OCI-M1 (cell line): ENCODE measurements around the gene JAG2.

Experiments
- DNase-seq: peaks from one replicate; lab custom pipeline; 2025; lab: John Stamatoyannopoulos, UW

JAG2 gene

DNA sequence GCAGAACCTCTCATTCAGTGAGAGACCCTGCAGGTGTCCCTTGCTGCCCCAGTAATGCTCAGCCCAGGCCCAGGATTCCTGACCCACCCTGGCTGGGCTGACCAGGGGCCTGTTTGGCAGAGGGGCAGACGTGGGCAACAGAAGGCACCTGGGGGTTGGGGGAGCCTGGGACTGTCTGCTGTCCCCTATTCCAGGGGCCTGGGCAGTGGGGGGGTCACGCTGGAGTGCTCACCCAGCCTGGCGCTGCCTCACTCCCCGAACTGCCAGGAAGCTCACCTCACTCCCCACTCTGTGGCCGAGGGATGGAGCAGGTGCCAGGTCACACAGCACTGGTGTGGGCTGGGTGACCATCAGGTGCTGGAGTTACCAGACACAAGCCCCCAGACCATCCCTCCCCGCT lies 35.1 kb upstream of the JAG2 start:
- DNase-seq, result no peak

DNA sequence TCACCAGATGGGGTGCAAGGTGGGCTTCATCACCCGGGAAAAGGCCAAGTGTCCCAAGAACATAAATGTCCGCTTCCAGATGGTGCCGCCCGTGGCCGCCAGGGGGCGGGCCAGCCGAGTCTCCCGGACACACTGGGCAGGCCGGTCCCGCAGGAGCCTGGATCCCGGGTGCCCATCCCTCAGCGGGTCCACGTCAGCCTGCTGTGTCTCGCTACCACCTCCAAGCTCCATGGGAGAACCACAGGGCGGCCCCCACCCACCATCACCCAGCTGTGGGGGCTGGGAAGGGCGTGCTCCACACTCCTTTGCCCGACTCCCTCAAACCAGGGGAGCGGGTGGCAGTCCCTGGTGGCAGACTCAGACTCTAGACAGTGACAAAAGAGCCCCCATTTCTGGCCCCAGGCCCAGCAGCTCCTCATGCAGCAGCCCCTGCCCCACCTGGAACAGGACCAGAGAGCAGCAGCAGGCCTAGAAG lies 34.5 kb upstream of the JAG2 start:
- peak; percentile 53 for DNase-seq

DNA sequence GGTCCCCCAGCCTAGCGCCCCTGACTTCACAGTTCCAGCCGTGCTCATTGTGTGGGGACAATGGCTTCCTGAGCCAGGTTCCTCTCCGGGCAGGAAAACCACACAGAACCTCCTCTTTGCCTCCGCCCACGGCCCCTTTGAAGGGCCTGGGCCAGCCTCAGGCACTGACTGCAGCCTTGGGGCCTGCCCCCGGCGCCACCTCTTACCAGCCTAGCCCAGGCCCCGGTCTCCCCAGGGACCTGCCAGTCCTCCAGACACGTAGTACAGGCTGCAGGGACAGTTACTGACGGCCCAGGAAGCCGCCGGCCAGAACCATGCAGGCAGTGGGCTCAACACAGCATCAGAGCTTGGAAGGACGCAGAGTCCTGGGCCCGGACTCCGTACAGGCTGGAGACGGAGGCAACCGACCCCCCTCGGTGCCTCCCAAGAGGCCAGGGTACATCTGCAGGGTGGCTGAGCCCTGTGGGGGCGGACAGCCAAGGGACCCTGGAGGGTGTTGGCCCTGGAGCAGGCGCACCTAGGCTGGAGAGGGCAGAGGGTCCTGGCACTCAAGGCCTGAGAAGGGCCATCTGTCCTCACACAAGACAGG lies 33.4 kb upstream of the JAG2 start:
- no peak for DNase-seq

DNA sequence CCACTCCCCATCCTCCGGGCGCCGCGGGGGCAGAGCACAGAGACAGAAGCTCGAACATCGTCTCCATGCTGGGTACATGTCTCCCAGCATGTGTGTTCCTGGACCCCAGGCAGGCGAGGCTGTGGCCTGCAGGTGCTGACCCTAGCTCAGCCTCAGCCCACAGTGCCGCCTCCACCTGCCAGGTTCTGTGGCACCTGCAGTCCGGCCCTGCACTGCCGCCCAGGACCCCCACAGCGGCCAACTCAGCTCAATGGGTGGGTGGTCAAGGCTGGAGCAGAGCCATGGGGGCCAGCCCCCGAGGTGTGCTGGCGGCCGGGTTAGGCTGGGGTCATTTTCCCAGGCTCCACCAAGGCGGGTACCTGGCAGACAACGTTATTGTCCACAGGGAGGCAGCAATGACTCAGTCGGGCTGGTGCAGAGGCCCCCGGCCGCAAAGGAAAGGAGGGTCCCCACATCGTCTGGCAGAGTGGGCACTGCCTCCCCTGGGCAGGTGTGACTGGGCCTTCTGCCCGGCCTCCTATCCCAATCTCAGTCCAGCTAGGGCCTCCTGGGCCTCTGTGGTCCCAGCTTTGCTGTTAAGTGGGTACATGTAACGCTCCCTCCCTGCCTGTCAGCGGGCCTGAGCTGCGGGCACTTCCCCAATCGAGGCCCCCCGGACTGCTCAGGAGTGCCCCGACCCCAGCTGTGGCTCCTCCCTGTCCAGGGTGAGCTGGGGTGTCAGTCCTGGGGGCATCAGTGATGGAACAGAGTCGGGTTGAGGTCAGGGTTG lies 32.8 kb upstream of the JAG2 start:
- DNase-seq, result no peak

DNA sequence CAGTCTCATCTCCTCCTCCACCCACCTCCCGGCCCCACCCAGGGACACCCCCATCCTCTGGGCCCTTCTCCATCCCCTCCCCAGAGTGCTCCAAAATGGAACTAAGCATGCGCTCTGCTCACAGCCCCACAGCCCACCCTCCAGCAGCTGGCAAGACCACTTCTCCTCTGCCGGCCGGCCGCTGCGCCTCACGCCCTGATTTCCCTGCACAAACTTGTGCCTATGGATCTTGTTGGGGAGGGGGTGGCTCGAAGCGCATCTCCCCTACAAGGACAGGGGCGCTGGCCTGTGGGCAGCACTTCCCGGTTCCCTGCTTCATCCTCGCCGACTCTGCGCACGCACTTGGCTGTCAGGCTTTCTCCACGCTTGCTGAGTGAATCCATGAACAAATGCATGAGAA lies 32.1 kb upstream of the JAG2 start:
- no peak for DNase-seq

DNA sequence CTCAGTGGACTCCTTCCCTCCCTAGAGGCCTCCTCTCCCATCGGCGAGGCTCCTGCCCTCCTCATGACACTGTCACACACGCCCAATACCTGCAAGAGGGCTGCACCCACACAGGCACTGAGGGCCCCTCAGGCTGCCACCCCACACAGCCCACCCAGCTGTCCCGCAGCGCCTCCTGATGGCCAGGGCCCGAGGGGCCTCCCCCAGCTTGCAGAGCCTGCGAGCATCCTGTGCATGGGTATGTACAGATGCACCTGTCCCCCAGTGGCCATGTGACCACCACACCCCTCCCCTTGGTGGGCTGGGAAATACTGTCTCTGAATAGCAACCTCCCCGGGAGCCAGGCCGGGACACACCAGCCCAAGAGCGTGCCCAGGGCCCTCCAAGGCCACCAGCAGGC lies 31.5 kb upstream of the JAG2 start:
- DNase-seq, result no peak

DNA sequence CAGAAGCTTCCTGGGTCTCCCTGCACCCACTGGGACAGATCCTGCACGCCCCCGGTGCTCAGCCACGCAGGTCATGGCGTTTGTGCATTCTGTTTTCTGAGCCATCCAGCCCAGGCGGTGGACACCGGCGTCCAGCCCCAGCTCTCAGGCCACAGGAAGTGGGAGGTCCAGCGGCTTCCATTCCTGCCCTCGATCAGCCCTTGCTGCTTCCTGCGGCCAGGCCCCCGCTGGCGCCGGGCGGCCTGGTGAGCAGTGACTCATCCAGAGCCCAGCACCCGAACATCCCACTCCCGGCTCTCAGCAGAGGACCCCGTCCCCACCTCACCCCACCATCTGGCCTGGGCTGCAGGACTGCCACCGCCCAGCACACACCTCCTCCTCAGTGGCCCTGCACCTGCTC lies 30.5 kb upstream of the JAG2 start:
- no peak for DNase-seq

DNA sequence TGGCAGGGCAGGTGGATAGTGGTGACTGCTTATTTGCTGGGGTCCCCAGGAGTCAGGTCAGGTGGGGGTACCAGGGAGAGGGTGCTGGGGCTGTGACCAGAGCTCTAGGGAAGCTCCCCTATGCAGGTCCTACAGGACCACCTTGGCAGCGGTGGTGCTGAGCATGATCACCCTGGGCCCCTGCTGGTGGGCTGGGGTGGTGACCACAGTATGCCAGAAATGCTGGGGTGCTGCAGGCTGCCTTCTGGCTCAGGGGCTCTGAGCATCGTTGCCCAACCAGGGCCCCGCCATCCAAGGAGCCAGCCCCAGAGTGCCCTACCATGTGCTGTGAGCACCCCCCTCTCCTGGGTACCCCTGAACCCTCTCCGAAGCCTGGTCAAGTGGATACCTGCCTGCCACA lies 30.0 kb upstream of the JAG2 start:
- no peak for DNase-seq

DNA sequence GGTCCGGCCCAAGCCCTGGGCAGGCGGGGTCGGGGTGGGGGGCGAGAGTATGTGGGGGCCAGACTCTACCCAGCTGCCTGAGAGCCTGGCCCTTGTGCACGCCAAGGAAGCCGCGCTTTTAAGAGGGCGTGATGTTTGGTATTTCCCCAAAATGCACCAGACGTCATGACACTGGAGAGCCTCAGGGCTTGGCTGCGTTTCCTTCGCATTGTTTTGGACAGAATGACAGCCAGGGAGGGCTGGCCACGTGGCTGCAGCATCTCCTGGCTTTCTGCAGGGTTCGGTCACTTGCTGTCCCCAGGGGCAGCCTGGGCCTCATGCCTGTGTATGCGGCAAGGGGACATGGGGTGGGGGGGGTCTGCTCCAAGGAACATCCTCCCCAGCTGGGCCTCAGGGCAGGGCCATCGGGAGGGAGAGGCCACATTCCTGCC lies 28.6 kb upstream of the JAG2 start:
- peak; percentile 6 for DNase-seq

DNA sequence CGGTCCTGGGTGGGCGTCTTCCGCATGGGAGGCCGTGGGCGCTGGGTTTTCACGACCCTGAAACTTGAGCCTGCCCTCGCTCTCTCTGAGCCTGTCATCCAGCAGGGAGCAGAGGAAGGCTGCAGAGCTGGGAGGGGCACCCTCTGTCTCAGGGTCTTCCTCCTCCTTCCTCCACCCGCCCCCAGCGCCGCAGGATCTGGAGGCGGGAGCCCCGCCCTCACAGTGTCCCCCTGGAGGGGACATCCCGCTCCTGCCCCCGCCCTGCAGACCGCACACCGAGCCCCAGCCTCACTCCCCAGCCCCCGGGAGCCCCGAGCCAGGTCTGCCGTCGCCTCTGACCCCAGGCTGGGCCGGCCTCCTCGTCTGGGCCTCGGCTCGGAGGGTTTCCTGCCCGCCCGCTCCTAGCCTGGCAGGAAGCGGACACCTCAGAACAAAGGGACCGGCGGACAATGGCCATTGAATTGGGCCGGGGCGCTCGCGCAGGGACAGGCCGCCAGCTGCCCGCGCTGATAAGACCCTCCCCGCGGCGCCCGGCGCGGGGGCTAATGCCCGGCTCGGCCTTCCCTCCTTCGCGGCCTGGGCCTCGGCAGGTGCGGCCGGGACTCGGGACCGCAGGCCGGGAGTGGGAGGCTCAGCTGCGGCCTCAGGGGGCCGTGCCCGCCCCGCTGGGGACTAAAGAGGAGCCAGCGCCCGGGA lies 27.8 kb upstream of the JAG2 start:
- DNase-seq, result no peak

DNA sequence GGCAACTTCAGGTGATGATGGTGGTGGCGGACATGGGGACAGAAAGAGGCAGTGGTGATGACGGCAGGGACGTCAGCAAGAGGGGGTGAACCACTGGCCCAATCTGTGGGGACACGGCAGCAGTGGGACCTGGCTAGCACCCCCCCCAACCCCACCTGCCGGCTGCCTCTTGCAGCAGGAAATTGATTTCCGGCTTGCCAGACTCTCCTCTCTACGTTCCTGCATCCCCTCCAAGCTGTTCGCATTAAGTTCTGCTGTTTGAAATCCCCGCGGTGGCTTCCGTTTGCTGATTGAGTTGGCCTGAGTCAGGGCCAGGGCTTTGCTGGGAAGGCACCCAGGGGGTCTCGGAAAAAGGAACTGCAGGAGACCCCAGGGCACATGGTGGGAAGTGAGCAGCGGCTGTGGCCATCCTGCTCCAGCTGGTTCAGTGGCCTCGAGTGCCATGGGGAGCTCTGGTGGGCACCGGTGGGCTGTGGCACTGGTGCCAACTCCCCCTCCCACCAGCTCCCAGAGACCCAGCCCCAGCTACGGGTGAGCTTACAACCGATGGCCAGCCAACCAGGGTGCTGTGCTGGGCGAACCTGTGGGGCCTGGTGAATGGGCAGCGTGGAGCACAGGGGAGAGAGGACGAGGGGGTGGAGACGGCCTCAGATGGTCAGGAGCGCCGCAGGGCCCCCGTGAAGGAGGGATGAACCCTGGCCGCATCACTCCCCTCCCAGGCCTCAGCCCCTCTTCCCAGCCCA lies 27.1 kb upstream of the JAG2 start:
- no peak for DNase-seq

DNA sequence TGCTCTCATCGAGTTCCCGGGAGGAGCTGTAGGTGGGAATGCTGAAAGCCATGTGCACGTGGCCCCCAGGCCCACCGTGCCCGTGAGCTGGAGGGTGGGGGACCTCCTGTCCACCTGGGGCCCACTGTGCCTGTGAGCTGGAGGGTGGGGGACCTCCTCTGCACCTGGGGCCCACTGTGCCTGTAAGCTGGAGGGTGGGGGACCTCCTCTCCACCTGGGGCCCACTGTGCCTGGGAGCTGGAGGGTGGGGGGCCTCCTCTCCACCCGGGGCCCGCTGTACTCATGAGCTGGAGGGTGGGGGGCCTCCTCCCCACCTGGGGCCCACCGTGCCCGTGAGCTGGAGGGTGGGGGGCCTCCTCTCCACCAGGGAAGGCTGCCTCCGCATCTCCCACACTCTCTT lies 26.5 kb upstream of the JAG2 start:
- no peak for DNase-seq

DNA sequence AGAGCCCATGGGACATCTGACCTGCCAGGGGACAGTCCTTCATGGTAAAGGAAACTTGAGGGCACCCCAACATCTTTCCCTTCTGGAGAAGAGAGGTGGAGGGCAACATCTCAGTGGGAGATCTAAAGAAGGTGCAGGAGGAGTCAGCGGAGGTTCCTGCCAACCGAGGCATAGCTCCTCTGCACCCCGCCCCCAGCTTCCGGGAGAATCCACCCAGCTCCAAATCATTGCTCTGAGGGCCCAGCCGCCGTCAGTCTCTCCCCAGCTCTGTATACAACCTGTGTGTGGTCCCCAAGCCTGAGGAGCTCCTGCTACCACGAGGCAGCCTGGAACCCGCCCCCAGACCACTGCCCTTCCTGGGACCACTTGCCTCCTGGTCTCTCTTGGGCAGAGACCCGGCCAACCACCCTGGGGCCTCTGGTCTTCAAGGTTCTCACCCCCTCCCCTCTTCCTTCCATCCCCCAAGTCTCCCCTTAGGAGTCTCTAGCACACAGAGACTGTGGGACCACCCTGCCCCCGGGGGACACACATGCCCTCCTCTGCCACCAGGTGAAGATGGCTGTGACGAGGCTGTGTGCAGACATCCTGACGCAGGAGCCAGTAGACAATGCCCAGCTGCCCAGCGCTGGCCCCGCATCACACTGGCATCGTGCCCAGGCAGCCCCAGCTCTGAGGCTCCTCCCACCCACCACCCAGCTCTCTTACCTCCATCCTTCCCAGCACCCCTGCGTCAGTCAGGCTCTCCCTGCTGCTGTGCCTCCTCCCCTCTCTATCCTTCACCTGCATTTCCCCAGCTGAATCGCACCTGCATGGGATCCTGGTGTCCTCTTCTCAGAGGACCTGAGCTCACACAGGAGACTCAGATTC lies 25.6 kb upstream of the JAG2 start:
- DNase-seq, result no peak

DNA sequence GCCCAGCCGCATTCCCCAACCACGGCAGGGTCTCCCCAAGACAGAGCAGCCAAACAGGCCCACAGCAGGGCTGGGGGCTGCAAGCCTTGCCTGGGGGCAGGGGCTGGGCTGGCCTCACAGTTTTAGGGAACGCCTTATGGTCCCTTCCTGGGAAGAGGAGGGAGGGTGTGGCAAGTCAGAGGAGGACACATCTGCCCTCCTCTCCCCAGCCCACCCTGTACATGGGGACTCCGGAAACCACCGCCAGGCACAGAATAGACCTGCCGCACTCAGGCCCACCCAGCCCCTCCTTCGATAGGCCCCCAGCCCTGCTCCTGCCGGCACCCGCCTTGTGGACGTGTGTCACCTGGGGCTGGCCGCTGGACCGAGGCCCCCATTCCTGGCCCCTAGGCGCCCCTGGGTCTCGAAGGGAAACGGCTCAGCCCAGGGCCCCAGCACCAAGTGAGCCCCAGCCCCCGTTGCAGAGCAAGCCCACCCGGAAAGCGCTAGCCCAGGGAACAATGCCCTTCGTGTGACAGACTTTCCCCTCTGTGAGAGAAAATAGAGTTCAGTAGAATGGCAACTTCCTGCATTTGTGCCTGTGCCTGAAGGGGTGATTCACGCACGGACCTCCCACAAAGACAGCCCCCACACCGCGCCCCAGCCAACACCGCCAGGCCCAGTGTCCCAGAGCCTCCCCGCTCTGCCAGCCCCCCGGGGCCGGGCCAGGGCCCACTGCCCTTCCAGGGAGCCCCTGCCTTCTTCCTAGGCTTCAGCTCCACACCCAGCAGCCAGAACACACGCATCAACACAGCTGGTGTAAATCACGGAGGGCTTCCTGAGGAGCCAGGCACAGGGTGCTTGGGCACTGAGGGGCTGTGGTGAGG lies 24.5 kb upstream of the JAG2 start:
- DNase-seq, result no peak

DNA sequence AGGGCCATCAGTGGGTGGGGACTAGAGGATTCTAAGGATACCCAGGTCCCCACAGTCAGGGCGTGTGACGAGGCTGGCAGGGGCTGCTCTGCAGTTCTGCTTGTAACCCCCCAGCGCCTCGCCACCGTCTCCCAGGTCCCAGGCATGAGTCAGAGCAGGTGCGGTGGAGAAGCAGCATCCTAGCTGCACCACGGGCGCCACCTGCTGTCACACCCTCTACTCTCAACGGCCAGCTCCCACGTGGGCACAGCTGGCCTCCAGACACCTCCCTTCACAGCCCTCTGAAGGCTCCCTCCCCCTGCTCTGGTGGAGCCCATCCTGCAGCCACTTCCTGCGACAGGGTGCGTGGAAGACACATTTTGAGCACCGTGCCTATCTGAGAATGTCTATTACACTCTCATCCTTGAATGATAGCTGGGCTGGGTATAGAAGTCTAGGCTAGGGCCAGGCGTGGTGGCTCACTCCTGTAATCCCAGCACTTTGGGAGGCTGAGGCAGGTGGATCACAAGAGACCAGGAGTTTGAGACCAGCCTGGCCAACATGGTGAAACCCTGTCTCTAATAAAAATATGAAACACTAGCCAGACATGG lies 19.5 kb upstream of the JAG2 start:
- DNase-seq, result no peak

DNA sequence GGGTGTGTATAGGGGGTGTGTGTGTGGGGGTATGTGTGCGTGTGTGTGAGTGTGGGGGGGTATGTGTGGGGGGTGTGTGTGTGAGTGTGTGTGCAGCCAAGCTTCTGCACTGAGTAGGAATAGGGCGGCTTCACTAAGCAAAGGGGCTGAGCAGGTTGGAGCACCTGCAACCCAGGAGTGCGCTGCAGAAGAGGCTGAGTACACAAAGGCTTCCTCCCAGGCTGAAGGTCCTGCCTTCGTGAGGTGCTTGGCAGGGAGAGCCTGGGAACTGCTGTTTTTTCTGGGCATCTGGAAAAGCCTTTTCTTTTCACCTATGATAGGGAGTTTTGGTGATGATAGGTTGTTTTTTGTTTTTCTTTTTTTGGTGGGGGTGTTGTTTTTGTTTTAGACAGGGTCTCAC lies 18.5 kb upstream of the JAG2 start:
- DNase-seq, result no peak

DNA sequence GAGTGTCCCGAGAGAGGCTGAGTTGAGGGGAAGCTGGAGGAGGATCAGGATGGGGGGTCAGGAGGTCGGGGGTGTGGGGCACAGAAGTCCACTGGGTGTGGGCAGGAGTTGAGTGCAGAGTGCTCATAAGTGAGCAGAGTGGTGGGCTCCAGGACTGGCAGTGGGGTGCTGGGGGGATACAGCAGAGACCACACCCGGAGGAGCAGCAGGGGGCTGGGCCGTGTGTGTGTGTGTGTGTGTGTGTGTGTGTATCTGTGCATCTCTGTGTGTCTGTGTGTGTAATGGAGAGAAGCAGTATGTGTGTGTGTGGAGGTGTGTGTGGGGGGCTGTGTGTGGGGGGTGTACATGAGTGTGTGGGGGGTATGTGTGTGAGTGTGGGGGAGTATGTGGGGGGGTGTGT lies 17.4 kb upstream of the JAG2 start:
- DNase-seq, result no peak

DNA sequence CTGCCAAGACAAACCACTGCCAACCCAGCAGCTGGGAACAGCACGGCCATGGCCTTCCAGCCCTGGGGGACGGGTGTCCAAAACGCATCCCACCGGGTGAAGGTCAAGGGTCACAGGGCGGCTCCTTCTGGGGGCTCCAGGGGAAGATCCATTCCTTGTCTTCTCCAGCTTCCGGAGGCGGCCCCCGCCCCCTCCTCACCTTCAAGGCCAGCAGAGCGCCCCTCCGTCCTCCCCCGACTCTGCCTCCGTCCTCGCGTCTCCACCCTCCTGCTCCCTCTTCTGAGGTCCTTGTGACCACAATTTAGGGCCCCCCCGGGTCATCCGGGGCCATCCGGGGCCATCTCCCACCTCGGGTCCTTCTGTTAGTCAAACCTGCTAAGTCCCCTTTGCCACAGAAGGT lies 16.4 kb upstream of the JAG2 start:
- no peak for DNase-seq

DNA sequence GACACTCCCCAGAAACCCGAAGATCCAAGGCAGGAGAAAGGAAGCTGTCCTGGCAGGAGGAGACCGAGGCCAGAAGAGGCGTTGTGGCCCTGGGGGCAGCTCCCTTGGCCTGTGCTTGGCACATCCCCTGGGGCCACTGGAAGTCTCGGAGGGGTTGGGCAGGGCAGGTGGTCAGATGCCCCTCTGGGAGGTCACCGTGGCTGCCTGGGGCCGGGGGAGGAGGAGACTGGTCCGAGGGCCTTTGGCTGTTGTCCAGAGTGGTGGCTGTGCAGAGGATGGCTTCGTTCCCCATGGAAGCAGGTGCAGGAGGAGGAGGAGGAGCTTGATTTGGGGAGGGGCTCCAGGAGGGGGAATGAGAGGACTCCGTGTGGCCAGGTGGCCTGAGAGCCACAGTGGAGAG lies 15.9 kb upstream of the JAG2 start:
- no peak for DNase-seq

DNA sequence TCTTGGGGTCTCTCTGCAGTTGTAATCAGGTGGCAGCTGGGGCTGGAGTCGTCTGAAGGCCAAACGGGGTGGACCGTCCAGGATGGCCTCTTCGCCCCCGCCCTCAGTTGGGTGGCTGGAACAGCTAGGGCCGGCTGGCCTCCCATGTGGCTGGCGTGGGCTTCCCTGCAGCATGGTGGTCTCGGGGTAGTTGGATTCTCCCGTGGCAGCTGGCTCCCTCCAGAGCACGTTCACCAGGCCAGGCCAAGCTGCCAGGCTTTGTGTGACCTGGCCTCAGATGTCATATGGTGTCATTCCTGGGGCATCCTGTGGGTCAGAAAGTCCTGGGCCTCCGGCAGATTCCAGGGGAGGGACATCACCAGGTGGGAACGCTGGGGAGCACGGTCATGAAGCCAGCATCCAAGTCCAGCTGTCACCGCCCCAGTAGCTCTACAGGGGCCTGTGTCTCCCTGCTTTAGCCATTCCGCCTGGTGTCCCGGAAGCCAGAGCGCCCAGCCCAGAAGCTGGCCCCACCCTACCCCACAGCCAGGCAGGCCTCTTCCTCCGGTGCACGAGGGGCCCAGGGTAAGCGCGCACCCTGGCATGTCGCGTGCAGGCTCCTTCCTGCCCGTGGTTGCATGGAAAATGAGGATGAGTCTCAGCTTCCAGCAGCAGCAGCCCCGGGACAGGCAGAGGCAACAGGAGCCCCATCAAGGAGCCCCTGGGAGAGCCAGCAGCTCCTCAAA lies 13.9 kb upstream of the JAG2 start:
- no peak for DNase-seq
